Measurements from ENCODE around the gene CCNI2. TPM values are rescaled to one million over a fixed set of nuclear protein-coding genes. Genes with fewer than 3 reads are reported as not detected.

CCNI2 gene
- total RNA-seq, 1 experiment from 2014 or later = 1.4 TPM

- no peak for TF ChIP-seq ZBTB33 (IDR thresholded peaks at IDR 0.05; ENCODE audit: extremely low read depth, insufficient replicate concordance, low read length)
- no peak for TF ChIP-seq EGR1 (IDR thresholded peaks at IDR 0.05; ENCODE audit: low read depth)
- TF ChIP-seq CBX3 (IDR thresholded peaks at IDR 0.05; ENCODE audit: low read depth) = no peak
Measured at GRCh38 chr5:132791026-132791425, 43.8 kb downstream of the CCNI2 start (continued).

GRCh38 chr5:132797651-132798050 is 50.4 kb downstream of the CCNI2 start:
- H3K4me2 ChIP-seq (ENCODE audit: low read length) = no peak overlapping the region
- no peak for ATAC-seq
- no TSS peak for BruUV-seq (replicated peaks)
- H3K9me2 ChIP-seq (ENCODE audit: insufficient read depth) = no peaks in the 10 kb centered on the region
- ChIA-PET POLR2A (interaction anchor here (0.7 kb wide), 1 partner anchor 18 kb away, joined by 3 read pairs; no protein-coding TSS in a partner anchor), RAD21 (ENCODE audit: low non-redundant PET in 1 of 2, low total read pairs in 2 of 2, uncharacterized antibody in 2 of 2, unreplicated experiment in 2 of 2) (no interaction called here), CTCF (interaction anchor here (2.2 kb wide), 1 partner anchor 10 kb away, joined by 12 read pairs; no protein-coding TSS in a partner anchor)
- H2AFZ ChIP-seq (ENCODE audit: low read depth, low read length, poor library complexity, severe bottlenecking) = no peak overlapping the region
- H3K27me3 ChIP-seq (ENCODE audit: insufficient read depth, low read length) = no peaks in the 10 kb centered on the region
- H3K27ac ChIP-seq (ENCODE audit: low read depth, low read length) = no peak overlapping the region
- H3K79me2 ChIP-seq (ENCODE audit: insufficient read depth, low read length) = no peaks in the 10 kb centered on the region
- H3K36me3 ChIP-seq (ENCODE audit: control insufficient read depth in 1 of 2, insufficient read depth in 2 of 2, low read length in 2 of 2) = no peaks in the 10 kb centered on the region
- no peak overlapping the region for H3K9ac ChIP-seq (ENCODE audit: low read length)
- no peak overlapping the region for H3K4me3 ChIP-seq (replicated peaks in 1 of 2; ENCODE audit: low read depth in 1 of 2, low read length in 2 of 2)
- H3K4me1 ChIP-seq (ENCODE audit: control insufficient read depth in 1 of 2, insufficient read depth in 2 of 2, low read length in 2 of 2) = no peaks in the 10 kb centered on the region
- intact Hi-C loops (cut with micrococcal nuclease) = no loop called here
- H3K9me3 ChIP-seq (ENCODE audit: control insufficient read depth in 1 of 2, insufficient read depth in 1 of 2, low read depth in 1 of 2, low read length in 2 of 2) = no peaks in the 10 kb centered on the region
- DNase-seq (ENCODE audit: low read depth, low spot score) = no peak
- no peaks in the 10 kb centered on the region for H4K20me1 ChIP-seq (ENCODE audit: insufficient read depth)
- TF ChIP-seq POLR2AphosphoS5 (IDR thresholded peaks at IDR 0.05; ENCODE audit: low read depth, low read length) (no peak), MAX (IDR thresholded peaks at IDR 0.05) (no peak), TCF7L2 (IDR thresholded peaks at IDR 0.05; ENCODE audit: borderline replicate concordance, extremely low read depth, insufficient read depth, insufficient read length) (no peak), CBX3 (IDR thresholded peaks at IDR 0.05; ENCODE audit: low read depth) (no peak), RAD21 (IDR thresholded peaks at IDR 0.05; ENCODE audit: low read depth) (no peak), CEBPB (IDR thresholded peaks at IDR 0.05; ENCODE audit: low read depth) (no peak)
